ENCODE measurements around the gene SYCP2.

SYCP2 gene

DNA sequence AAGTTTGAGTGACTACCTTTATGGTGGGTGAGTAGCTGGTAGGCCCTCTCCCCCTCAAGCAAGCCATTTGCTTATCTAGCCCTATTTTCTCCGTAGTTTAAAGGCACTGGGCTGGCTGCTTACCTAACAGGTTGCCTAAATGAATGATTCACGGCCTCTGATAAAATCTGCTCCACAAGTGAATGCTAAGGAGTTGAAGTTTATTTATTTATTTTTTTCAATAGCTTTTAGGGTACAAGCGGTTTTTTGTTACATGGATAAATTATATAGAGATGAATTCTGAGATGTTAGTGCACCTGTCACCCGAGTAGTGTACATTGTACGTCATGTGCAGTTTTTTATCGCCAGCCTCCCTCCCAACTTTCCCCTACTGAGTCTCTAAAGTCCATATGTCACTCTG, 16.5 kb upstream of the SYCP2 start:
- H3K4me1 ChIP-seq (ENCODE audit: insufficient read depth, insufficient read length), result no peaks in the 10 kb centered on the region
- H3K4me3 ChIP-seq (ENCODE audit: insufficient read length, low read depth), result no peak overlapping the region
- TF ChIP-seq YY1 (IDR thresholded peaks at IDR 0.05; ENCODE audit: insufficient read depth, insufficient read length) (no peak), SUZ12 (IDR thresholded peaks at IDR 0.05; ENCODE audit: extremely low read depth, insufficient read depth, insufficient read length) (no peak), ZNF274 (IDR thresholded peaks at IDR 0.05; ENCODE audit: low read depth, low read length) (no peak)
- peaks cover 12% of the 10 kb centered on the region for H3K36me3 ChIP-seq (ENCODE audit: insufficient read depth, insufficient read length, low read length)
- no peak for DNase-seq (ENCODE audit: low read depth, low spot score)
- no peaks in the 10 kb centered on the region for H3K9me3 ChIP-seq (ENCODE audit: insufficient read depth, low read length)
- no peaks in the 10 kb centered on the region for H3K27me3 ChIP-seq (ENCODE audit: insufficient read depth, insufficient read length)
- H3K9ac ChIP-seq (ENCODE audit: insufficient read length, low read depth), result no peak overlapping the region

DNA sequence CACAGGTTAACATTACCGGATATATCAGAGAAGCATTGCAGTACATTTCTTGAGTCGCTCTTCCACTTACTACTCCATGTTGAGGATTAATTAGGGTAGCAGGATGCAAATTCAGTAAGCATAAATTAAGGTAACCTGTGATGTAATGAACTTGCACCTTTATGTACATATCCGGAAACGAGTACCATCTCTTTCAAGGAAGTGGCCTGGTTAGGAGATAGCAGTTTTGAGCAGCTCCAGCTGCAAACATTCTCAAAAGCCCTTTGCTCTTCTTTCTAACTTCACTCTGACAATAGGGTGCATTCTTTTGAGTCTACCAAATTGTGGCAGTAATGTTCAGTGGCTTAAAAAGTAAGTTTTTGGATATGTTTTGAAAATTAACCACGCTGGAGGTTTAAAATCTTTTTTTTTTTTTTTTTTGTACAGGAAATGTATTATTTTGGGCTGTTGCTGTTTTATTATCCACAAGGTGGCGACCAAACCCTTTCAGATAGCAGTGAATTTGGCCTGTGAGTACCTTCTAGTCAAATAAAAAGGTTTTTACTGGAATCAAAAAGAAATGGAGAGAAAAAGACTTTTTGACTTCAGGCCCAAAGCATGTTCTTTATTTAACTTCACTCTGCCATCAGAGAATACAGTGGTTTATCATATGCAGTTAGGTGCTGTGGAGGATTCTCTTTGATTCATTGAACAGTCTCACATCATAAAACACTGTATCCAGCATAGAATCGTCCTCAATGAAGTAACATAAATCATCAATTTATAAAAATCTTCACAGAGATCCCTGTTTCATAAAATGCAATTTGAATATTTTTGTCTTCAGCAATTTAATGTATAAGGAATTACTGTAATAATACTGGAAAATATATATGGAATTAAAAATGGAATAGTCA, 15.6 kb upstream of the SYCP2 start:
- Histone ChIP-seq H3K9ac (ENCODE audit: insufficient read length, low read depth) (no peak overlapping the region), H3K36me3 (ENCODE audit: insufficient read depth, insufficient read length, low read length) (peaks cover 20% of the 10 kb centered on the region), H3K27me3 (ENCODE audit: insufficient read depth, insufficient read length) (no peaks in the 10 kb centered on the region), H3K4me1 (ENCODE audit: insufficient read depth, insufficient read length) (no peaks in the 10 kb centered on the region), H3K9me3 (ENCODE audit: insufficient read depth, low read length) (no peaks in the 10 kb centered on the region), H3K4me3 (ENCODE audit: insufficient read length, low read depth) (no peak overlapping the region)
- TF ChIP-seq SUZ12 (IDR thresholded peaks at IDR 0.05; ENCODE audit: extremely low read depth, insufficient read depth, insufficient read length) (no peak), YY1 (IDR thresholded peaks at IDR 0.05; ENCODE audit: insufficient read depth, insufficient read length) (no peak), ZNF274 (IDR thresholded peaks at IDR 0.05; ENCODE audit: low read depth, low read length) (no peak)
- DNase-seq (ENCODE audit: low read depth, low spot score), result no peak

DNA sequence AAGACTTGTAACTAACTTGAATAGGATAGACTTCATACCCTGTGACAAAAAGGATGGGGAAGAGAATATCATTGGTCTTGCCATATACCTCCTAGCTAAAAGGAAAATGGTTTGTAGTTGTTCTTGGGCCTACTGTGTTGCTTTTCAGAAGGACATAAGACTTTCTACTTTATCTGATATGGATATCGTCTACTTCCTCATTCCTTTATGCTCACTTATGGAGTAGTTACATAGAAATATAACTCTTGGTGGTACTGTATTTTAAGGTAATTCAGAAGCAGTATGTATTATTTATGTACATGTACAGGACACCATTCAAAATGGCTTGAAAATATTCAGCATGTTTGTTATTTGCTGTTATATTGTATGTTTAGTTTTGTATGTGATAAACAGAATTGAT, 14.8 kb upstream of the SYCP2 start:
- H3K4me3 ChIP-seq (ENCODE audit: insufficient read length, low read depth), result no peak overlapping the region
- peaks cover 29% of the 10 kb centered on the region for H3K36me3 ChIP-seq (ENCODE audit: insufficient read depth, insufficient read length, low read length)
- H3K27me3 ChIP-seq (ENCODE audit: insufficient read depth, insufficient read length), result no peaks in the 10 kb centered on the region
- DNase-seq (ENCODE audit: low read depth, low spot score), result no peak
- TF ChIP-seq YY1 (IDR thresholded peaks at IDR 0.05; ENCODE audit: insufficient read depth, insufficient read length) (no peak), ZNF274 (IDR thresholded peaks at IDR 0.05; ENCODE audit: low read depth, low read length) (no peak), SUZ12 (IDR thresholded peaks at IDR 0.05; ENCODE audit: extremely low read depth, insufficient read depth, insufficient read length) (no peak)
- H3K9me3 ChIP-seq (ENCODE audit: insufficient read depth, low read length), result no peaks in the 10 kb centered on the region
- no peaks in the 10 kb centered on the region for H3K4me1 ChIP-seq (ENCODE audit: insufficient read depth, insufficient read length)
- H3K9ac ChIP-seq (ENCODE audit: insufficient read length, low read depth), result no peak overlapping the region

DNA sequence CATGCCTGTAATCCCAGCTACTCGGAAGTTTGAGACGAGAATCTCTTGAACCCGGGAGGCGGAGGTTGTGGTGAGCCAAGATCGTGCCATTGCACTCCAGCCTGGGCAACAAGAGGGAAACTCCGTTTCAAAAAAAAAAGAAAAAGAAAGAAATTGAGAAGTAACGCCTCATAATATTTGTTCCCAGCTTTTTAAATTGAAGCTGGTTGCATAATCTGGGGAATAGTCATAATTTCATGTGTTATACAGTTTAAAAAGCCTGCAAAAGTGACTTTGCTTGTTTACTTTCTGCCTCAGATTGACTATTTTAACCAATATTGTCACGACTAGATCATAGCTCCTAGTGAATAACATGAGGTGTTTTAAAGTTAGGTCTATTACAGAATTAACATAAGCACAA, 13.9 kb upstream of the SYCP2 start:
- DNase-seq (ENCODE audit: low read depth, low spot score), result no peak
- H3K9ac ChIP-seq (ENCODE audit: insufficient read length, low read depth), result no peak overlapping the region
- H3K4me3 ChIP-seq (ENCODE audit: insufficient read length, low read depth), result no peak overlapping the region
- no peaks in the 10 kb centered on the region for H3K9me3 ChIP-seq (ENCODE audit: insufficient read depth, low read length)
- no peaks in the 10 kb centered on the region for H3K27me3 ChIP-seq (ENCODE audit: insufficient read depth, insufficient read length)
- H3K4me1 ChIP-seq (ENCODE audit: insufficient read depth, insufficient read length), result no peaks in the 10 kb centered on the region
- no peak for TF ChIP-seq YY1 (IDR thresholded peaks at IDR 0.05; ENCODE audit: insufficient read depth, insufficient read length)
- no peak for TF ChIP-seq SUZ12 (IDR thresholded peaks at IDR 0.05; ENCODE audit: extremely low read depth, insufficient read depth, insufficient read length)
- peaks cover 37% of the 10 kb centered on the region for H3K36me3 ChIP-seq (ENCODE audit: insufficient read depth, insufficient read length, low read length)

DNA sequence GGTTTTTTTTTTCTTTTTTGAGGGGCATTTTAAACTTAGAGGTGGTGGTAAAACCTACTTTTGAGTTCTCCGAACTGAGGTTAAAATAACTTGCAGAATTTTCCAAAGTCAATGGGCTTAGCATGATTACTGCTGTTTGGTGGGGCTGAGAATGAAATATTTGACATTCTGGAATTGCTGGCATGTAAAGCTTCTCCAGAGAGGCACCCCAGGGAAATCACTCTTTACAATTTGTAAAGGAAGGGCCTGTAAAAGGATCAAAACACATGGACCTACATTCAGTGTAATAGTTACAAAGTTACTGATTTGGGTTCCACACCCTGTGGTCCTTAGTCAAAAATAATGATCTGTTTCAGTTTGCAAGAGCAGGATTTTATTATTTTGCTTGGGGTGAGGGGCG, 12.3 kb upstream of the SYCP2 start:
- TF ChIP-seq SUZ12 (IDR thresholded peaks at IDR 0.05; ENCODE audit: extremely low read depth, insufficient read depth, insufficient read length), result no peak
- no peak for TF ChIP-seq YY1 (IDR thresholded peaks at IDR 0.05; ENCODE audit: insufficient read depth, insufficient read length)
- no peak for TF ChIP-seq ZNF274 (IDR thresholded peaks at IDR 0.05; ENCODE audit: low read depth, low read length)
- Histone ChIP-seq H3K27me3 (ENCODE audit: insufficient read depth, insufficient read length) (no peaks in the 10 kb centered on the region), H3K4me3 (ENCODE audit: insufficient read length, low read depth) (no peak overlapping the region), H3K4me1 (ENCODE audit: insufficient read depth, insufficient read length) (no peaks in the 10 kb centered on the region), H3K9ac (ENCODE audit: insufficient read length, low read depth) (no peak overlapping the region), H3K36me3 (ENCODE audit: insufficient read depth, insufficient read length, low read length) (peaks cover 42% of the 10 kb centered on the region), H3K9me3 (ENCODE audit: insufficient read depth, low read length) (no peaks in the 10 kb centered on the region)
- DNase-seq (ENCODE audit: low read depth, low spot score), result no peak

DNA sequence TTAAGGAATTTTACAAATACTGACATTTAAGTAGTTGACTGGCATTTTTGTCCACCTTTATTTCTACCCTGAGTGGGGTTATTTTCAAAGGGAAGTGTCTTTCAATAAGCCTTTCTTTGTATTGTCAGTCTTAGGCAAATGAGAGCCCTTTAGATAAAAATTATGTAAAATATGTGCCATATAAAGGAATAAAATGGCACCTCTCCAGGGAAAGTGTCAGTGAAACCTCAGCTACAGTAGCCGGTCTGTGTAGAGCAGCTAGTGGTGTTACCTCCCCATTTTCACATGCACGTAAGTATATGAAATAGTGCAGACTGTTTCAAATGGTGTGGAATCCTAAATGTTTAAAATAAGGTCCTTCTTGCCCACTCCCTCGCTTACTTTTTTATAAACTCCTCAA, 11.7 kb upstream of the SYCP2 start:
- no peaks in the 10 kb centered on the region for H3K9me3 ChIP-seq (ENCODE audit: insufficient read depth, low read length)
- H3K36me3 ChIP-seq (ENCODE audit: insufficient read depth, insufficient read length, low read length), result peaks cover 42% of the 10 kb centered on the region
- DNase-seq (ENCODE audit: low read depth, low spot score), result no peak
- no peak overlapping the region for H3K9ac ChIP-seq (ENCODE audit: insufficient read length, low read depth)
- no peak for TF ChIP-seq SUZ12 (IDR thresholded peaks at IDR 0.05; ENCODE audit: extremely low read depth, insufficient read depth, insufficient read length)
- TF ChIP-seq YY1 (IDR thresholded peaks at IDR 0.05; ENCODE audit: insufficient read depth, insufficient read length), result no peak
- TF ChIP-seq ZNF274 (IDR thresholded peaks at IDR 0.05; ENCODE audit: low read depth, low read length), result no peak
- H3K4me1 ChIP-seq (ENCODE audit: insufficient read depth, insufficient read length), result no peaks in the 10 kb centered on the region
- no peak overlapping the region for H3K4me3 ChIP-seq (ENCODE audit: insufficient read length, low read depth)
- H3K27me3 ChIP-seq (ENCODE audit: insufficient read depth, insufficient read length), result no peaks in the 10 kb centered on the region

DNA sequence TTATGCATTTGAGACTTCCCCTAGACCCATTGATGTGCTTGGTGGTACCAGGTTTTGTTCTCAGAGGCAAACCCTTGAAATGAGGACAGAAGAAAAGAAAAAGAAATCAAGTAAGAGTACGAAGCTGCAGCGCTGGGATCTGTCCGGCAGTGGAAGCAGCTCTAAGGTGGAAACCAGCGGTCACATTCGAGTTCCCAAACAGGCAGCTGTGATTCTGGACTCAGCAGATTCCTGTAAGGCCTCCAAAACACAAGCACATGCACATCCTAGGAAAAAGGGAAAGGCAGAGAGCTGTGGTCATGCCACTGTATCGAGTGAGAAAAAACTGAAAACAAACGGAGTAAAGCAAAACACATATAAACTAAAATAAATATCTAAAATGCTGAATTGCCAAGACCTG, 11.3 kb upstream of the SYCP2 start:
- Histone ChIP-seq H3K9ac (ENCODE audit: insufficient read length, low read depth) (no peak overlapping the region), H3K4me3 (ENCODE audit: insufficient read length, low read depth) (no peak overlapping the region), H3K36me3 (ENCODE audit: insufficient read depth, insufficient read length, low read length) (peaks cover 40% of the 10 kb centered on the region), H3K27me3 (ENCODE audit: insufficient read depth, insufficient read length) (no peaks in the 10 kb centered on the region), H3K9me3 (ENCODE audit: insufficient read depth, low read length) (no peaks in the 10 kb centered on the region), H3K4me1 (ENCODE audit: insufficient read depth, insufficient read length) (no peaks in the 10 kb centered on the region)
- DNase-seq (ENCODE audit: low read depth, low spot score), result no peak
- TF ChIP-seq SUZ12 (IDR thresholded peaks at IDR 0.05; ENCODE audit: extremely low read depth, insufficient read depth, insufficient read length) (no peak), YY1 (IDR thresholded peaks at IDR 0.05; ENCODE audit: insufficient read depth, insufficient read length) (no peak), ZNF274 (IDR thresholded peaks at IDR 0.05; ENCODE audit: low read depth, low read length) (no peak)
